OCI-M2 (cell line): Measurements from ENCODE around the gene PRPH.
"Not testable (repeated sequence)": the region's sequence is repeated elsewhere in the genome, so short reads cannot be mapped to it uniquely, and the experiment has no call there.

Experiments used
- DNase-seq: peaks from one replicate; lab custom pipeline; 2025; ENCODE audit not compliant: unreplicated experiment; lab: John Stamatoyannopoulos, UW

The PRPH gene

DNA sequence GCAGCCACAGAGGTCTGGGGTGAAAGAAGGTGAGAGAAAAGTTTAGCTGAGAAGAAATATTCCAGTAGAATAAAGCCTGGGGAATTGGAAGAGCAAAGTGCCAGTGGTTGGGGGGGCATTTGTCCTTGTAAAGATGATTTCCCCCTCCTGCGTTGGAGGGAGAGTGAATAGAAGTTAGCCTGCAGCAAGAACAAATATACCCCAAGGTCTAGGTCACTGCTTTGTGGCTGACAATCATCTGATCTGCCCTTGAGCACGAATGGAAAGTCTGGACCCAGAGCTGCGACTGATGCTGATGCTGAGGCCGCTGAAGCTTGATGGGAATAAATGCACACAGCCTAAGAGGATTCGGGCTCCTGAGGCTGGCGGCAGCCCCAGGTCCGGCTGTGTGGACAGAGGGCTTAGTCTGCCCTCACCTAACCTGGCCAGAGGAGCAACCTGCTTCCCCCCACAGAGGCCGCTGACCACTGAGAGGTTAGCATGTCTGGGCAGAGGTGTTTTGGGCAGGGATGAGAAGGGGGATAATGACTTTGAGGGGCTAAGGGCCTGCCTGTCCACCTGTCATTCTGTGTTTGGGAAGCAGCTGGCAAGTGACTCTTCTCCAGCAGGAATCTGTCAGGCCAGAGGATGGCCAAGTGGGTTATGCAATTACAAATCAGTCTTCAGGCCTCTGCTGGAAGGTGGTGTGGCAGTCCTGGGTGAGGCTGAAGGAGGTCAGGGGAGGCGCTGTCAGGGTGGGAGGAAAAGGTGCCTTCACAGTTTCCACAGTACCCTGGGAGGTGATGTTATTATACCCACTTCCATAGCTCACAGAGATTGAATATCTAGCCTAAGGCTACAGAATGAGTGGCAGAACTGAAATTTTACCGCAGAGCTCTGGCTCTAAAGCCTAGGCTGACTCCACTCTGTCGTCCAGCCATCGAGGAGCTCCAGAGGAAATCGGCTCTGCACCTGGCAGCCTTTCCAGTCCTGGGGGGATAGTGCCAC lies 18.4 kb upstream of the PRPH start:
- DNase-seq = no peak

GRCh38 chr12:49277466-49277865 lies 17.5 kb upstream of the PRPH start:
- DNase-seq = no peak

- no peak for DNase-seq
Observed at GRCh38 chr12:49279706-49280159, 15.2 kb upstream of the PRPH start.

DNA sequence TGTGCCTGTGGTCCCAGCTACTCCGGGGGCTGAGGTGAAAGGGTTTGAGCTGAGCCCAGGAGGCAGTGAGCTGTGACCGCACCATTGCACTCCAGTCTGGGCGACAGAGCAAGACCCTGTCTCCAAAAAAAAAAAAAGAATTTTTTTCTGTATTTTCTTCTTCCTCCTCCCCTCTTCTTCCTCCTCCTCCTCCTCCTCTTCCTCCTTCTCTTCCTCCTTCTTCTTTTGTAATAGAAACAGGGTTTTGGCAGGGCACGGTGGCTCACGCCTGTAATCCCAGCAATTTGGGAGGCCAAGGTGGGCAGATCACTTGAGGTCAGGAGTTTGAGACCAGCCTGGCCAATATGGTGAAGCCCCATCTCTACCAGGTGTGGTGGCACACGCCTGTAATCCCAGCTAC lies 14.4 kb upstream of the PRPH start:
- not testable (repeated sequence) for DNase-seq

DNA sequence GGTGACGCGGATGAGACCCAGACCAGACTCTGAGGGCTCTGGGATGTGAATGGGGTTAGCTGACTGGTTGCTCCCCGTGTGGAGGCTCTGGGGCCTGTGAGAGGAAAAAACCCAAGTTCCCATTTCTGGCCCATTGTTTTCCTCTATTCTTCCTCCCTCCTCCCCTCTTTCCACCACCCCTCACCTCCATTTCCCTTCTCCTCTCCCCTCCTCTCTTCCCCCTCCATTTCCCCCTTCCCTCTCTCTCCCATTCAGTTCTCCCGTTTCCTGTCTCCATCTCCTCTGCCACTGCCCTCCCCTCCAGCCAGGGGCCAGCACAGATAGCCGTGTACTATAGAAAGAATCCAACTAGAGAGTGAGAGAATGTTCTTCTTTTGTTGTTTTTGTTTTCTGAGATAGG lies 12.6 kb upstream of the PRPH start:
- no peak for DNase-seq

- not testable (repeated sequence) for DNase-seq
Observed at GRCh38 chr12:49282740-49283375, 12.1 kb upstream of the PRPH start.

GRCh38 chr12:49283541-49284429 lies 11.2 kb upstream of the PRPH start:
- no peak for DNase-seq

GRCh38 chr12:49284672-49285071 lies 10.3 kb upstream of the PRPH start:
- no peak for DNase-seq

- no peak for DNase-seq
Observed at GRCh38 chr12:49287876-49288275, 7.1 kb upstream of the PRPH start.

- no peak for DNase-seq
Observed at GRCh38 chr12:49288412-49288853, 6.5 kb upstream of the PRPH start.

GRCh38 chr12:49288922-49289555 lies 5.9 kb upstream of the PRPH start:
- DNase-seq = no peak

DNA sequence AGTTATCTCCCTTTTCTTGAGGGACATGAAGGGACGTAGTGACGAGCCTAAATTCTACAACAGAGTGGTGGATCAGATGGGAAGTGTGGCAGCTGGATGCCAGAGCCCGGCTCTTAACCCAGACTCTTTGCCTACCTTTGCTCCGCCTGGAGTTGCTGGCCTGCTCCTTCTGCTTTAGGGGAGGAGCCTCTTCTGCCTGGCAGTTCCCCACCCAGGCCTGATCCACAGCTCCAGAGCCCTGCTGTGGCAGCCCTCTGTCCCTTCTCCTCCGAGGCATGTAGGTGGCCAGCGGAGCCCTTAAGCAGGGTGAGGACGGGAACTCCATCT lies 2.3 kb upstream of the PRPH start:
- DNase-seq = no peak

- no peak for DNase-seq
Observed at GRCh38 chr12:49293056-49293956, 1.6 kb upstream of the PRPH start.

DNA sequence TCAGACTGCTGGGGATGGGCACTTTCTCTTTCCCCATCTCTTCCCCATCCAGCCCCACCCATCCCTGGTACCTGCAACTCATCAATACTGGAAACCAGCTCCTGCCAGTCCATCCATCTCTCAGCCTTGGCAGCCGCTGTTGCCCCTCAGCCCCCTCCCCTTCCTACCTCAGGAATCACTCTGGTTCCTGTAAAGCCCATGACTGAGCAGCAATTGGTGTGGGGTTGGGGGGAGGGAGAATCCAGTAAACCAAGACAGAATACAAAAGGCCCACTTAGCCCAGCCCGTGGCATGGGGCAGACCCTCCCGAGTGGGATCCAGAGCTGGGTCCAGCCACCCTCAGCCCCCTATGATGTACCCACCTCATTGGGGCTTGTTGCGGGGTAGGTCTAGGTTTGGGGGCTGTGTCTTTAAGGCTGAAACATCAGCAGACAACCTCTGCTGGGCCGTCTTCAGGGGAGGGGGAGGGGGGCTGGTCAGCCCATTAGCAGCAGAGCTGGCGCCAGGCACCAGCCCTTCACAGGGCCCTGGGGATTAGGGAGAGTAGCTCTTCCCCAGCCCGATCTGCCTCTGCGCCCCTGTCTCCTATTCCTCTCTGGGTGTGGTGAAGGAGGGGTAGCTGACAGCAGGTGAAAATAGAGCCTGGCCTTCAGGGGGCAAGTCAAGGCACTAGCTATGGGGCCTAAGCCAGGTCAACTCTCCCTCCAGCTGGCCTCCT lies 702 bp upstream of the PRPH start:
- DNase-seq = no peak

DNA sequence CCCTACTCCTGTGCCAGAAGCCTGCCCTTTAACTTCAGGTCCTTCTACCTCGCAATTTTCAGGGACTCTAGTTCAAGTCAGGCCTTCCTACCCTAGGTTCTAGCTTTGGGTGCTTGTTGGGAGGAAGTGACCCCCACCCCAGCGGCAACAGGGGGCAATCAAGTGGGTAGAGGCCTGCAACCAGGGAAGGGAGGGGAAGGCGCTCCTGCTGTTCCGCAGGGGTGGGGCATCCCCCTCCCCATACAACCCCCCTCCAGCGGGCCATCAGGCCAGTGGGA lies 204 bp upstream of the PRPH start:
- no peak for DNase-seq

DNA sequence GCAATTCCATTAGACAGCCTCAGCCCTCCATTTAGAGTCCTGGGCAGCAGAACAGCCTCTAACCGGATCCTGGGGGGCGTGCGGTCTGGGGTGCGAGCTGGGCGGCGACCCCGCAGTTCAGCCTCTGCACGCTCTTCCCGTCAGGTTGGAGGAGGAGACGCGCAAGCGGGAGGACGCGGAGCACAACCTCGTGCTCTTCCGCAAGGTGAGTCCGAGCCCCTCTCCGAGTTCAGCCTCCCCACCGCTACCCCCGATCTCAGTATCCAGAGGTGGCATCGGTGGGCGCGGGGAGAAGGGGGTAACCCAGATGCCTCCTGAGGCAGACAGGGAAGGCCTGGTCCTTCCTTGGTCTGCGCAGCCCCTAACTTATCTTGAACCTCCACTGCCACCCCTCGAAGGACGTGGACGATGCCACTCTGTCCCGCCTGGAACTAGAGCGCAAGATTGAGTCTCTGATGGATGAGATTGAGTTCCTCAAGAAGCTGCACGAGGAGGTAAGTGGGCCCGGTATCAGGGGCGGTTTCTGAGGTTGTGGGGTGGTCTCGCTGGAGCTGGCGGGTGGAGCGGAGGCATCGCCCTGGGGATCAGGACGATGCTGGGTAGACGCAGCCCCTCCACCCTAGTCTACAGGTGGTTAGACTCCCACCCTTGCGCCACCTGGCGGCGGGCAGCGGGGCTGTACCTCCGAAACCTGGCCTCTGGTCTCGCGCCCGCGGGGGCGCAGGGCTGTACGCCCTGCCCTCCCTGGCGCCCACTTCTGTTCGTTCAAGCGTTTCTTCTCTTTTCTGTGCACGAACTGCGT lies 1.3 kb downstream of the PRPH start:
- DNase-seq = no peak

DNA sequence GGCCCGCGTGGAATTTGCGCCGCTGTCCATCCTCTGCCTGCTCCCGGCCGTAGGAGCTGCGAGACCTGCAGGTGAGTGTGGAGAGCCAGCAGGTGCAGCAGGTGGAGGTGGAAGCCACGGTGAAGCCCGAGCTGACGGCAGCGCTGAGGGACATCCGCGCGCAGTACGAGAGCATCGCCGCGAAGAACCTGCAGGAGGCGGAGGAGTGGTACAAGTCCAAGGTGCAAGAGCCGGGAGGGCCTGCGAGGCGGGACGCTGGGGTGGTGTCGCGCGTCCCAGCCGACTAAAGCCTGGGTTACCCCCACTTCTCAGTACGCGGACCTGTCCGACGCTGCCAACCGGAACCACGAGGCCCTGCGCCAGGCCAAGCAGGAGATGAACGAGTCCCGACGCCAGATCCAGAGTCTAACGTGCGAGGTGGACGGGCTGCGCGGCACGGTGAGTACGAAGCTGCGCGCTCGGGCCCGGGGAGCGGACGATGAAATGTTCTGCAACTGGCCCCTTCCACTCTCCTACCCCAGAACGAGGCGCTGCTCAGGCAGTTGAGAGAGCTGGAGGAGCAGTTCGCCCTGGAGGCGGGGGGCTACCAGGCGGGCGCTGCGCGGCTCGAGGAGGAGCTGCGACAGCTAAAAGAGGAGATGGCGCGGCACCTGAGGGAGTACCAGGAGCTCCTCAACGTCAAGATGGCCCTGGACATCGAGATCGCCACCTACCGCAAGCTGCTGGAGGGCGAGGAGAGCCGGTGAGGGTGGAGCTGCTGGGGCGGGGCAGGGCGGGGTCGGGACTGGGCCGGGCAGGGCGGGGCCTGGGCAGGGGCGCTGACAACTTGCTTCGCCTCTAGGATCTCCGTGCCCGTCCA lies 2.1 kb downstream of the PRPH start:
- no peak for DNase-seq

- DNase-seq = no peak
Observed at GRCh38 chr12:49297695-49298060, 2.7 kb downstream of the PRPH start.
